Prostate gland (tissue), 2 donors: ENCODE data around the gene CASP6. TPM values are rescaled to one million over a fixed set of nuclear protein-coding genes. Genes with fewer than 3 reads are reported as not detected.

Experiments used
- DNase-seq: peaks from one replicate; pipeline ENCODE4 v3.0.0-alpha.2; 2019; ENCODE audit warnings: low spot score
- H3K27ac ChIP-seq, 2 donors: fragments of 200-600 bp; sonication (generic); 2 replicates each; pipeline ENCODE4 v1.5.1; 2017 to 2019
- H3K27me3 ChIP-seq: fragments of 200-600 bp; sonication (generic); replicated peaks from 2 replicates; pipeline ENCODE4 v1.5.1; 2019; ENCODE audit not compliant: insufficient read depth
- H3K36me3 ChIP-seq, 2 donors: fragments of 200-600 bp; sonication (generic); 1 replicate in 1 of 2; 2 replicates in 1 of 2; pipeline versions ENCODE4 v1.5.1 to v1.8.1; 2017 to 2019
- H3K4me1 ChIP-seq: fragments of 200-600 bp; sonication (generic); replicated peaks from 2 replicates; pipeline ENCODE4 v1.5.1; 2019
- H3K4me3 ChIP-seq, 2 donors: fragments of 200-600 bp; sonication (generic); 2 replicates each; pipeline ENCODE4 v1.5.1; 2017 to 2019
- H3K9me3 ChIP-seq: fragments of 200-600 bp; sonication (generic); 2 replicates; pipeline ENCODE4 v1.5.1; 2017
- POLR2A ChIP-seq: fragments of 450-650 bp; IDR thresholded peaks from one replicate; pipeline ENCODE4 v1.6.1; 2016; ENCODE audit warnings: antibody characterized with exemption, mild to moderate bottlenecking
- POLR2AphosphoS5 ChIP-seq: sonication (generic); formaldehyde crosslinking; IDR thresholded peaks from one replicate; pipeline ENCODE4 v1.6.1; 2017; ENCODE audit warnings: antibody characterized with exemption
- WGBS: methylation state at CpG from one replicate; pipeline ENCODE4 v1.1.5; 2018; 5-methylcytosine and 5-hydroxymethylcytosine counted together
- intact Hi-C: fragments of 100-400 bp; cut with DNase I; formaldehyde crosslinking; loops from one replicate; pipeline ENCODE4 v1.14.2; 2022
- total RNA-seq, 2 donors: library from RNA; depleted of rRNA; stranded (reverse); fragments of >200 nt; gene quantifications; one replicate each; pipeline ENCODE4 v1.1.0, GENCODE V29; 2016
- TF ChIP-seq, protein P1 (sequence below), 4 experiments: fragments of 200-600 bp in 2 of 4; fragments of 450-650 bp in 2 of 4; sonication (generic) in 2 of 4; IDR thresholded peaks; 1 replicate in 3 of 4; 2 replicates in 1 of 4; pipeline ENCODE4 v1.5.1; 2016 to 2019; ENCODE audit warnings: antibody characterized with exemption in 4 of 4, mild to moderate bottlenecking in 2 of 4, moderate library complexity in 2 of 4

Gene CASP6
- total RNA-seq, 2 donors from 2014 or later: 17.6 to 37.0 TPM

- intact Hi-C loops: no loop called here
Measured at GRCh38 chr4:109708435-109708834, 5.2 kb upstream of the CASP6 start.

GRCh38 chr4:109703664-109704361 is 568 bp upstream of the CASP6 start:
- H3K27me3 ChIP-seq: no peaks in the 10 kb centered on the region
- DNase-seq: no peak
- peak overlapping the region; percentile 59 to 61 for H3K4me3 ChIP-seq
- TF ChIP-seq POLR2AphosphoS5 (no peak), POLR2A (no peak)
- TF ChIP-seq, protein P1, sequence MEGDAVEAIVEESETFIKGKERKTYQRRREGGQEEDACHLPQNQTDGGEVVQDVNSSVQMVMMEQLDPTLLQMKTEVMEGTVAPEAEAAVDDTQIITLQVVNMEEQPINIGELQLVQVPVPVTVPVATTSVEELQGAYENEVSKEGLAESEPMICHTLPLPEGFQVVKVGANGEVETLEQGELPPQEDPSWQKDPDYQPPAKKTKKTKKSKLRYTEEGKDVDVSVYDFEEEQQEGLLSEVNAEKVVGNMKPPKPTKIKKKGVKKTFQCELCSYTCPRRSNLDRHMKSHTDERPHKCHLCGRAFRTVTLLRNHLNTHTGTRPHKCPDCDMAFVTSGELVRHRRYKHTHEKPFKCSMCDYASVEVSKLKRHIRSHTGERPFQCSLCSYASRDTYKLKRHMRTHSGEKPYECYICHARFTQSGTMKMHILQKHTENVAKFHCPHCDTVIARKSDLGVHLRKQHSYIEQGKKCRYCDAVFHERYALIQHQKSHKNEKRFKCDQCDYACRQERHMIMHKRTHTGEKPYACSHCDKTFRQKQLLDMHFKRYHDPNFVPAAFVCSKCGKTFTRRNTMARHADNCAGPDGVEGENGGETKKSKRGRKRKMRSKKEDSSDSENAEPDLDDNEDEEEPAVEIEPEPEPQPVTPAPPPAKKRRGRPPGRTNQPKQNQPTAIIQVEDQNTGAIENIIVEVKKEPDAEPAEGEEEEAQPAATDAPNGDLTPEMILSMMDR (IDR thresholded peaks at IDR 0.05): no peak
- no peaks in the 10 kb centered on the region for H3K4me1 ChIP-seq
- H3K27ac ChIP-seq: peak overlapping the region; percentile 81 to 88
- intact Hi-C loops: loop anchor here (5.0 kb wide), 2 partner anchors 113 to 272 kb away; partner anchors contain the start of genes GAR1 and SEC24B
- no peaks in the 10 kb centered on the region for H3K36me3 ChIP-seq
- 5% methylated on average over 11 of the region's 11 CpGs for WGBS
- no peaks in the 10 kb centered on the region for H3K9me3 ChIP-seq

More at GRCh38 chr4:109708435-109708834, 5.2 kb upstream of the CASP6 start:
- H3K27ac ChIP-seq: no peak overlapping the region
- DNase-seq: no peak
- no peaks in the 10 kb centered on the region for H3K36me3 ChIP-seq
- no peaks in the 10 kb centered on the region for H3K9me3 ChIP-seq
- no peak for TF ChIP-seq POLR2A
- TF ChIP-seq, protein P1 (IDR thresholded peaks at IDR 0.05): no peak
- no peak for TF ChIP-seq POLR2AphosphoS5
- 54% methylated on average over 2 of the region's 2 CpGs for WGBS
- H3K27me3 ChIP-seq: no peaks in the 10 kb centered on the region
- H3K4me3 ChIP-seq: no peak overlapping the region
- H3K4me1 ChIP-seq: no peaks in the 10 kb centered on the region

GRCh38 chr4:109701566-109702410 is 1.5 kb downstream of the CASP6 start:
- WGBS: 42% methylated on average over 21 of the region's 21 CpGs
- DNase-seq: no peak

GRCh38 chr4:109699553-109700225 is 3.6 kb downstream of the CASP6 start:
- H3K27ac ChIP-seq: no peak overlapping the region
- no peak overlapping the region for H3K4me3 ChIP-seq
- DNase-seq: no peak
- TF ChIP-seq, protein P1 (IDR thresholded peaks at IDR 0.05): no peak
- TF ChIP-seq POLR2A: no peak
- TF ChIP-seq POLR2AphosphoS5: no peak
- H3K9me3 ChIP-seq: no peaks in the 10 kb centered on the region
- WGBS: 91% methylated on average over 8 of the region's 8 CpGs
- H3K36me3 ChIP-seq: no peaks in the 10 kb centered on the region
- H3K27me3 ChIP-seq: no peaks in the 10 kb centered on the region
- H3K4me1 ChIP-seq: no peaks in the 10 kb centered on the region
- intact Hi-C loops: loop anchor here (5.0 to 10.0 kb wide), 3 partner anchors 118 to 275 kb away; partner anchors contain the start of genes GAR1 and SEC24B

More at GRCh38 chr4:109701566-109702410, 1.5 kb downstream of the CASP6 start:
- Histone ChIP-seq H3K4me3 (peak overlapping the region; percentile 59 to 61), H3K27ac (peak overlapping the region; percentile 81 to 88), H3K4me1 (no peaks in the 10 kb centered on the region), H3K36me3 (no peaks in the 10 kb centered on the region), H3K27me3 (no peaks in the 10 kb centered on the region), H3K9me3 (no peaks in the 10 kb centered on the region)
- TF ChIP-seq POLR2AphosphoS5 (no peak), POLR2A (no peak)
- TF ChIP-seq, protein P1 (IDR thresholded peaks at IDR 0.05): no peak
- intact Hi-C loops: loop anchor here (5.0 kb wide), 2 partner anchors 116 to 269 kb away; partner anchors contain the start of genes GAR1 and SEC24B
